ENCODE data around the gene ITPA. TPM values are rescaled to one million over a fixed set of nuclear protein-coding genes. Genes with fewer than 3 reads are reported as not detected.

ITPA gene
- total and polyA plus RNA-seq, 2 of the 4 experiments (the other 2 are of a cell fraction) = 32.4 to 49.0 TPM

DNA sequence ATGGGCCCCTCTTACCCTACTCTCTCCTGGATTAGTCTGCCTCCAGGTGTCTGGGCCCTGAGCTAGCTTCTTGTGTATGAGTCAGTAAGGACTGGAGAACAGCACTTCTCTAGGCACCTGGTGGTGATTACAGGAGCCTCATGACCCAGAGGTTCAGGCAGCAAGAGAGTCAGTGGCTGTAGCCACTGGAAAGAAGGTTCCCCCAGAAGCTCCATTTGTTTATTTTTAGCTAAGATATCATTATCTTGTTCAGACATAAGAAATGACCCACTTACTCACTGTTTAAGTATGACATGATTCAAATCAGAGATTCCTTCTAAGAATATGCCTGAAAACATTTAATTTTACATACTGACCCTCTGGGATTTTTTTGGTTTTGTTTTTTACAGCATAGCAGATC lies 53.3 kb downstream of the ITPA start:
- Histone ChIP-seq H3K4me3 (ENCODE audit: insufficient read depth, low read depth, low read length) (no peak overlapping the region), H2AK9ac (replicated peaks; ENCODE audit: low read depth, low read length, poor library complexity) (peak overlapping the region; percentile 37), H2BK15ac (ENCODE audit: low read depth, low read length) (no peak overlapping the region), H3K9me3 (ENCODE audit: control insufficient read depth, insufficient read depth, low read length) (no peaks in the 10 kb centered on the region), H3K14ac (replicated peaks; ENCODE audit: low read depth, low read length) (no peak overlapping the region; the same call in 1 of the 2 replicates), H2AK5ac (ENCODE audit: low read depth, low read length) (no peak overlapping the region), H3K79me1 (ENCODE audit: low read depth in 1 of 2, low read length in 2 of 2) (no peaks in the 10 kb centered on the region), H3K18ac (ENCODE audit: low read depth, low read length) (no peak overlapping the region), H3K4ac (ENCODE audit: low read depth, low read length) (no peak overlapping the region), H2BK20ac (ENCODE audit: low read depth, low read length) (no peak overlapping the region), H3K9me1 (ENCODE audit: insufficient read depth, low read length) (peaks cover 8% of the 10 kb centered on the region; the same call in 1 of the 2 replicates), H3K4me1 (ENCODE audit: control insufficient read depth, insufficient read depth, low read length) (peaks cover 6% of the 10 kb centered on the region), H4K8ac (ENCODE audit: low read depth in 2 of 2, low read length in 2 of 2) (no peak overlapping the region), H2BK5ac (ENCODE audit: low read depth, low read length, poor library complexity, severe bottlenecking) (no peak overlapping the region), H2BK120ac (ENCODE audit: low read depth, low read length) (no peak overlapping the region), H4K5ac (ENCODE audit: low read depth, low read length) (no peak overlapping the region), H4K91ac (ENCODE audit: insufficient read depth, low read depth, low read length) (no peak overlapping the region), H3K27ac (ENCODE audit: insufficient read depth, low read length) (no peak overlapping the region), H3K56ac (ENCODE audit: extremely low read depth, insufficient read depth, low read length) (no peak overlapping the region), H2AFZ (replicated peaks; ENCODE audit: low read length, poor library complexity) (no peak overlapping the region), H3K36me3 (ENCODE audit: control insufficient read depth, insufficient read depth, low read length) (peaks cover 31% of the 10 kb centered on the region), H3K9ac (ENCODE audit: low read depth, low read length) (no peak overlapping the region), H3K23ac (ENCODE audit: low read depth, low read length) (no peak overlapping the region), H3K27me3 (ENCODE audit: control insufficient read depth, insufficient read depth, low read length) (no peaks in the 10 kb centered on the region), H4K20me1 (ENCODE audit: insufficient read depth, low read length) (peaks cover 6% of the 10 kb centered on the region; the same call in 1 of the 2 replicates), H3K4me2 (ENCODE audit: low read depth, low read length) (no peak overlapping the region)
- in situ Hi-C loops (cut with MboI; ENCODE audit: low sequenced_read_pairs) = no loop called here
- ChIA-PET CTCF (interaction anchor here (0.7 to 1.1 kb wide), 2 partner anchors 10 to 14 kb away, joined by 3 read pairs; no protein-coding TSS in a partner anchor), POLR2A (ENCODE audit: unreplicated experiment) (interaction anchor here (0.5 kb wide), 2 partner anchors 20 to 36 kb away, joined by 3 to 13 read pairs; no protein-coding TSS in a partner anchor)
- DNase-seq (peak; percentile 69), ATAC-seq (ENCODE audit: low read depth) (peak; percentile 81)
- no TSS peak for BruUV-seq (replicated peaks)
- intact Hi-C loops (cut with micrococcal nuclease) = no loop called here
- no peak for TF ChIP-seq ELK1 (IDR thresholded peaks at IDR 0.05; ENCODE audit: borderline replicate concordance, low read depth, low read length)
- TF ChIP-seq FOS (IDR thresholded peaks at IDR 0.05; ENCODE audit: low read depth, low read length) = 0 out of 2 replicates have a peak, but pooled peaks have one; percentile 12
- dilution Hi-C loops (cut with HindIII; ENCODE audit: low sequenced_read_pairs, unreplicated experiment) = no loop called here

Measured in IMR-90 (cell line).